Cardiac fibroblast (primary cell): ENCODE measurements around the gene HDAC1.
"Not testable (repeated sequence)": the region's sequence is repeated elsewhere in the genome, so short reads cannot be mapped to it uniquely, and the experiment has no call there.

ENCODE experiments used
- DNase-seq, 2 donors: peaks; one replicate each; pipeline versions ENCODE4 v3.0.0 to v3.0.0-alpha.2; 2010; ENCODE audit warnings: low read depth in 2 of 2
- H3K4me3 ChIP-seq, 2 donors: replicated peaks in 1 of 2; 1 replicate in 1 of 2; 2 replicates in 1 of 2; pipeline ENCODE4 v1.5.1; 2011; ENCODE audit warnings: low read depth in 2 of 2, low read length in 2 of 2, mild to moderate bottlenecking in 2 of 2, moderate library complexity in 1 of 2
- CTCF ChIP-seq: IDR thresholded peaks from one replicate; pipeline ENCODE4 v1.5.1; 2011; ENCODE audit warnings: low read depth, mild to moderate bottlenecking, low read length, inconsistent platforms

The HDAC1 gene

GRCh38 chr1:32275424-32275823 lies 16.5 kb upstream of the HDAC1 start:
- peak; percentile 18 to 19 for DNase-seq
- no peak for TF ChIP-seq CTCF

GRCh38 chr1:32276032-32276782 lies 15.7 kb upstream of the HDAC1 start:
- no peak for TF ChIP-seq CTCF
- H3K4me3 ChIP-seq, result no peak overlapping the region
- no peak for DNase-seq

More at GRCh38 chr1:32275424-32275823, 16.5 kb upstream of the HDAC1 start:
- H3K4me3 ChIP-seq, result no peak overlapping the region

GRCh38 chr1:32284777-32285176 lies 7.1 kb upstream of the HDAC1 start:
- DNase-seq, H3K4me3 ChIP-seq: not testable (repeated sequence)

- TF ChIP-seq CTCF, result no peak
- DNase-seq, result no peak
- H3K4me3 ChIP-seq, result no peak overlapping the region
Measured at GRCh38 chr1:32285658-32286057, 6.2 kb upstream of the HDAC1 start.

GRCh38 chr1:32286763-32287162 lies 5.1 kb upstream of the HDAC1 start:
- TF ChIP-seq CTCF, result no peak
- DNase-seq, result no peak
- no peak overlapping the region for H3K4me3 ChIP-seq

GRCh38 chr1:32289256-32289655 lies 2.6 kb upstream of the HDAC1 start:
- no peak overlapping the region for H3K4me3 ChIP-seq
- DNase-seq, result no peak
- no peak for TF ChIP-seq CTCF

GRCh38 chr1:32291145-32291707 lies 657 bp upstream of the HDAC1 start:
- H3K4me3 ChIP-seq, result peak overlapping the region; percentile 84 to 95
- no peak for TF ChIP-seq CTCF
- DNase-seq, result peak; percentile 29 to 58

- H3K4me3 ChIP-seq, DNase-seq: not testable (repeated sequence)
Measured at GRCh38 chr1:32298211-32298610, 6.3 kb downstream of the HDAC1 start.
